ENCODE measurements around the gene F13A1.

Gene F13A1

DNA sequence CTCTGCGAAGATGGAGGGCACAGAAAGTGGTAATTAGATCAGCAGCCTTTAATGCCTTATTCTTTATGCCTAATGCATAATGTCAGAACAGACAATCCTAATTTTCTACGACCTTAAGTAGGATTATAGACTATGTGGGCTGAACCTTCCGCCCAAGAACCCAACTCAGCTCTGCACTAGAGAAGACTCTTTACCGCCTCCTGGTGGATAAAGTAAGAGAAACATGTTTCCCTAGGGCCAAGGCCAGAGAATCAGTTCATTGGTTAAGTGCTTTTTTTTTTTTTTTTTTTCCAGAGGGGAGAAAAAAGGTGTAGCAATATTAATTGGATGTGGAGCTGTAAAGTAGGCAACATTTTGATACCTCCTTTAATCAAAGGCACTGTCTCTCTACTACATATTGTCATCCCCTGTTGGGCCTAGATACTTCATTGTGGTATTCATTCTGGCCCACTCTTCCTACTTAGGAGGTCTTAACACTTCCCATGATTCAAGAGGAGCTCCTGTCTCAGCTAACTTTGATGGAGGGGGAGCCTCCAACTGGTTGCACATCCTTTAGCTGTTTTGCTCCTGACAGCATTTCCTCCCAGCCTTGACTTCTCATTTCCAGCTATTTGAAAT lies 188.9 kb downstream of the F13A1 start:
- TF ChIP-seq, protein P1, sequence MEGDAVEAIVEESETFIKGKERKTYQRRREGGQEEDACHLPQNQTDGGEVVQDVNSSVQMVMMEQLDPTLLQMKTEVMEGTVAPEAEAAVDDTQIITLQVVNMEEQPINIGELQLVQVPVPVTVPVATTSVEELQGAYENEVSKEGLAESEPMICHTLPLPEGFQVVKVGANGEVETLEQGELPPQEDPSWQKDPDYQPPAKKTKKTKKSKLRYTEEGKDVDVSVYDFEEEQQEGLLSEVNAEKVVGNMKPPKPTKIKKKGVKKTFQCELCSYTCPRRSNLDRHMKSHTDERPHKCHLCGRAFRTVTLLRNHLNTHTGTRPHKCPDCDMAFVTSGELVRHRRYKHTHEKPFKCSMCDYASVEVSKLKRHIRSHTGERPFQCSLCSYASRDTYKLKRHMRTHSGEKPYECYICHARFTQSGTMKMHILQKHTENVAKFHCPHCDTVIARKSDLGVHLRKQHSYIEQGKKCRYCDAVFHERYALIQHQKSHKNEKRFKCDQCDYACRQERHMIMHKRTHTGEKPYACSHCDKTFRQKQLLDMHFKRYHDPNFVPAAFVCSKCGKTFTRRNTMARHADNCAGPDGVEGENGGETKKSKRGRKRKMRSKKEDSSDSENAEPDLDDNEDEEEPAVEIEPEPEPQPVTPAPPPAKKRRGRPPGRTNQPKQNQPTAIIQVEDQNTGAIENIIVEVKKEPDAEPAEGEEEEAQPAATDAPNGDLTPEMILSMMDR (IDR thresholded peaks at IDR 0.05; ENCODE audit: insufficient read depth, low read length, missing control alignments): peak; percentile 25
- ChIA-PET POLR2A (no interaction called here), CTCF (interaction anchor here (0.8 to 1.8 kb wide), 3 partner anchors 14 to 722 kb away, joined by 3 to 4 read pairs (median 4); no protein-coding TSS in a partner anchor)
- H3K4me3 ChIP-seq (ENCODE audit: low read depth, low read length): no peak overlapping the region
- no peak for DNase-seq (ENCODE audit: low read depth, low spot score)

DNA sequence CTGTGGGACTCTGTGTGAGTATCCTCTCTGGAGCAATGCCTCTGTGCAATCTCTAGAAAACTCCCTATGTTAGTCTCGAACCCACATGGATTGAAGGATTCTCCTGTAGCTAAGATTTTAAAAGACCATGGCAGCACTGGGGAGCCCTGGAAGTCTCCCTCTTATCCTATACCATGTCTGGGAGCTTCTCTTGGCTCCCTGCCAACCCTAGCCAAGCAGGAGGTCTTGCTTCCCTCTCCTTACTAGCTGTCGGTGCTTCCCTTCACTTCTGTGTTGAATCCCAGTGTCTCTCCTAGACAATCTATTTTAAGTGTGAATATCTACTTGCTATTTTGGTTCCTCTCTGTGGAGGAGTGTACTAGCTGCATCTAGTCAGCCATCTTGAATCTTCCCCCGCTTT lies 195.0 kb downstream of the F13A1 start:
- ChIA-PET POLR2A (no interaction called here), CTCF (no interaction called here)
- no peak overlapping the region for H3K4me3 ChIP-seq (ENCODE audit: low read depth, low read length)
- TF ChIP-seq, protein P1 (IDR thresholded peaks at IDR 0.05; ENCODE audit: insufficient read depth, low read length, missing control alignments): no peak
- no peak for DNase-seq (ENCODE audit: low read depth, low spot score)

- ChIA-PET CTCF (no interaction called here), POLR2A (no interaction called here)
- TF ChIP-seq, protein P1 (IDR thresholded peaks at IDR 0.05; ENCODE audit: insufficient read depth, low read length, missing control alignments): no peak
- DNase-seq (ENCODE audit: low read depth, low spot score): no peak
- H3K4me3 ChIP-seq (ENCODE audit: low read depth, low read length): no peak overlapping the region
Measured at GRCh38 chr6:6123803-6124202, 196.7 kb downstream of the F13A1 start.

DNA sequence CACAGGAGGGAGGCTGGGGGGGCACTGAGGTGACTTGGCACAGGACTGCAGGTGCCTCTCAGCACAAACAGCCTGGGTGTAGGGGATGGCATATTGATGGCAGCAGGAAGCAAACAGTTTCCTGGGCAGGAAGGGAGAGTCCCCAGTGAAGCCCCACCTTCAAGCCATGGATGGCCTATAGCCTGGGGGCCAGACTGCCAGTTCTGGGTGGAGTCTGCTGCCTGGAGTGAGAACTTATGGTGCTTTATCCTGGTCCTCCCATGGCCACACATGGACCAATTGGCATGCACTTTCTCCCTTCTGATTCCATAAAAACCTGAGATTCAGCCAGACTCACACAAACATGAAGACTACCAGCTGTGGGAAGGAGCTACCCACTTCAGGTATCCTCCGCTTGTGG lies 198.5 kb downstream of the F13A1 start:
- ChIA-PET POLR2A (no interaction called here), CTCF (no interaction called here)
- H3K4me3 ChIP-seq (ENCODE audit: low read depth, low read length): no peak overlapping the region
- TF ChIP-seq, protein P1 (IDR thresholded peaks at IDR 0.05; ENCODE audit: insufficient read depth, low read length, missing control alignments): no peak
- DNase-seq (ENCODE audit: low read depth, low spot score): no peak

DNA sequence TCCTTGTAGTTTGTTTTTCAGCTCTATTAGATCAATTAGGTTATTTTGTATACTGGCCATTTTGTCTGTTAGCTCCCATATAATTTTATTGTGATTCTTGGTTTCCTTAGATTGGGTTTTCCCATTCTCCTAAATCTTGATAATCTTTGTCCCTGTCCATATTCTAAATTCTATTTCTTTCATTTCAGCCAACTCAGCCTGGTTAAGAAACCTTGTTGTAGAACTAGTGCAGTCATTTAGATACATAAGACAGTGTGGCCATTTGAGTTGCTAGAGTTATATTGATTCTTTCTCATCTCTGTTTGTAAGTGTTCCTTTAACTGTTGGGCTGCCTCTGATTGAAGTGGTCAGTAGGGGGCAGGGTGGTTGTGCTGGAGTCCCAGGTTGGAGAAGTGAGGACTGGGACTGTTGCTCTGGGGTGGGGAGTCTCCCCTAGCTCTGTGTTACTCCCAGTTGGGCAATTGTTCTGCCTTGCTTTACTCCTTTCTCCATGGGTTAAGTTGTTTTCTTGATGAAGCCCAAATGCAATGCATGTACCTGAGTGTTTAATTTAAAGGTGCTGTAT lies 214.9 kb downstream of the F13A1 start:
- H3K4me3 ChIP-seq (ENCODE audit: low read depth, low read length): no peak overlapping the region
- POLR2A ChIA-PET: no interaction called here
- CTCF ChIA-PET: no interaction called here
- TF ChIP-seq, protein P1 (IDR thresholded peaks at IDR 0.05; ENCODE audit: insufficient read depth, low read length, missing control alignments): no peak
- DNase-seq (ENCODE audit: low read depth, low spot score): no peak

All from AG04449 (cell line).